ENCODE data around the gene C15orf62.

Gene C15orf62

DNA sequence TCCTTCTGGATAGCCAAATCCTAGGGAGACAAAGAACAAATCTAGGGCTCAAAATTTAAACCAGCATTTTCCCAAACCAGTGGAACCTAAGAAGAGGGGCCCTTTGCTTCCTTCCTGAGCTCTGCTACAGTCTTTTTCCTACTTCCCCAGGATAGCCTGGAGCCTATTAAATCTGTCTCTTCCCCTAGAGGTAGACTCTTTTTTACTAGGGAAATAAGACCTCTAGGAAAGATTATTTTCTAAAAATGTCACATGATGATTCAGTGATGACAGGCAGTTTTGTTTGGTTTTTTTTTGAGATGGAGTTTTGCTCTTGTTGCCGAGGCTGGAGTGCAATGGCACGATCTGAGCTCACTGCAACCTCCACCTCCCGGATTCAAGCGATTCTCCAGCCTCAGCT is 33.2 kb upstream of the C15orf62 start:
- POLR2A ChIA-PET, result no interaction called here
- H3K4me3 ChIP-seq (ENCODE audit: low read depth, low read length), result no peak overlapping the region
- TF ChIP-seq, protein P1, sequence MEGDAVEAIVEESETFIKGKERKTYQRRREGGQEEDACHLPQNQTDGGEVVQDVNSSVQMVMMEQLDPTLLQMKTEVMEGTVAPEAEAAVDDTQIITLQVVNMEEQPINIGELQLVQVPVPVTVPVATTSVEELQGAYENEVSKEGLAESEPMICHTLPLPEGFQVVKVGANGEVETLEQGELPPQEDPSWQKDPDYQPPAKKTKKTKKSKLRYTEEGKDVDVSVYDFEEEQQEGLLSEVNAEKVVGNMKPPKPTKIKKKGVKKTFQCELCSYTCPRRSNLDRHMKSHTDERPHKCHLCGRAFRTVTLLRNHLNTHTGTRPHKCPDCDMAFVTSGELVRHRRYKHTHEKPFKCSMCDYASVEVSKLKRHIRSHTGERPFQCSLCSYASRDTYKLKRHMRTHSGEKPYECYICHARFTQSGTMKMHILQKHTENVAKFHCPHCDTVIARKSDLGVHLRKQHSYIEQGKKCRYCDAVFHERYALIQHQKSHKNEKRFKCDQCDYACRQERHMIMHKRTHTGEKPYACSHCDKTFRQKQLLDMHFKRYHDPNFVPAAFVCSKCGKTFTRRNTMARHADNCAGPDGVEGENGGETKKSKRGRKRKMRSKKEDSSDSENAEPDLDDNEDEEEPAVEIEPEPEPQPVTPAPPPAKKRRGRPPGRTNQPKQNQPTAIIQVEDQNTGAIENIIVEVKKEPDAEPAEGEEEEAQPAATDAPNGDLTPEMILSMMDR (IDR thresholded peaks at IDR 0.05; ENCODE audit: insufficient read depth, low read length, missing control alignments), result no peak
- CTCF ChIA-PET, result interaction anchor here (0.6 to 2.7 kb wide), 7 partner anchors 8 to 158 kb away, joined by 3 to 7 read pairs (median 3); partner anchors contain the start of gene VPS18
- DNase-seq (ENCODE audit: low read depth, low spot score), result no peak

GRCh38 chr15:40737048-40737447 is 32.7 kb upstream of the C15orf62 start:
- no peak for DNase-seq (ENCODE audit: low read depth, low spot score)
- TF ChIP-seq, protein P1 (IDR thresholded peaks at IDR 0.05; ENCODE audit: insufficient read depth, low read length, missing control alignments), result no peak
- ChIA-PET CTCF (interaction anchor here (0.6 to 2.7 kb wide), 6 partner anchors 7 to 157 kb away, joined by 3 to 7 read pairs (median 4); partner anchors contain the start of gene VPS18), POLR2A (no interaction called here)
- H3K4me3 ChIP-seq (ENCODE audit: low read depth, low read length), result no peak overlapping the region

DNA sequence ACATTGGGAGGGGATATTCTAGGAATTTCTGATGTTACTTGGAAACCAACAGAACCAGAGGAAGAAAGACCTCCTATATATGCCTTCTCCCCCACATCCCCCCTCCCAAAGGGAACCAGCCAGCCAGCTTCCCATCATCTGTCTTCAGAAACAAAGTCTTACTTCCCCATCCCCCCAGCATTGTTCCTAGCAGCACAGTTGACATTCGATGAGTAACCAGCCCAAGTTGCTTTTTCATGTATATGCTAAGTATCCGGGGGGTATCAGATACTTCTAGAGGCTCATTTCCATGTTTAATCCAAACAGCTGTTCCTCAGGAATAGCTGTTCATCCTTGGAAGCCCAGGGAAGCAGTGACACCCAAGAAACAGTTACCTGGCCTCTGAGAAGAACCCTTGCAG is 30.7 kb upstream of the C15orf62 start:
- DNase-seq (ENCODE audit: low read depth, low spot score), result no peak
- TF ChIP-seq, protein P1 (IDR thresholded peaks at IDR 0.05; ENCODE audit: insufficient read depth, low read length, missing control alignments), result no peak
- ChIA-PET POLR2A (no interaction called here), CTCF (interaction anchor here (0.8 to 1.1 kb wide), 3 partner anchors 8 to 155 kb away, joined by 3 read pairs; partner anchors contain the start of gene VPS18)
- no peak overlapping the region for H3K4me3 ChIP-seq (ENCODE audit: low read depth, low read length)

GRCh38 chr15:40739854-40740253 is 29.9 kb upstream of the C15orf62 start:
- no peak for DNase-seq (ENCODE audit: low read depth, low spot score)
- no peak overlapping the region for H3K4me3 ChIP-seq (ENCODE audit: low read depth, low read length)
- ChIA-PET CTCF (interaction anchor here (0.8 kb wide), 1 partner anchor 155 kb away, joined by 3 read pairs; the partner anchor contains the start of gene VPS18), POLR2A (no interaction called here)
- TF ChIP-seq, protein P1 (IDR thresholded peaks at IDR 0.05; ENCODE audit: insufficient read depth, low read length, missing control alignments), result no peak

DNA sequence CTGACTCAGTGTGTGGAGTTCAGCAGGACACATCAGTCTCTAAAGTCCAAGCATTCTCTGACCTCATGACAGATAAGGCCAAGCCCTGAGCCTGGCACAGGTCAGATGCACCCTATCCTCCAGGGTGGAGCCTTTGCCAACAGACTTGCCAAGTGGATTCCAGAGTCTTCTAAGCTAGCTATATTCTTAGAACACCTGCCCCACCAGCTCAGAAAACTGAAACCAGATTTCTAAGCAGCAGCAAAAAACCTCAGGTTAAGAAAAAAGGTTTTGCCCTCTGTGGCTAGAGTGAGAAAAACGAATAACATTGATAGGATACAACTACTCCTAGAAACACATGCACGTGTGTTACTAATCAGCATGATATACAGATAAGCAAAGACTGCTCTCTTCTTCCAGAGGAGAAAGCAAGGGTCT is 26.3 kb upstream of the C15orf62 start:
- POLR2A ChIA-PET, result no interaction called here
- TF ChIP-seq, protein P1 (IDR thresholded peaks at IDR 0.05; ENCODE audit: insufficient read depth, low read length, missing control alignments), result no peak
- CTCF ChIA-PET, result interaction anchor here (0.9 to 5.6 kb wide), 7 partner anchors 7 to 151 kb away, joined by 3 to 37 read pairs (median 5); partner anchors contain the start of gene VPS18
- DNase-seq (ENCODE audit: low read depth, low spot score), result no peak
- no peak overlapping the region for H3K4me3 ChIP-seq (ENCODE audit: low read depth, low read length)

DNA sequence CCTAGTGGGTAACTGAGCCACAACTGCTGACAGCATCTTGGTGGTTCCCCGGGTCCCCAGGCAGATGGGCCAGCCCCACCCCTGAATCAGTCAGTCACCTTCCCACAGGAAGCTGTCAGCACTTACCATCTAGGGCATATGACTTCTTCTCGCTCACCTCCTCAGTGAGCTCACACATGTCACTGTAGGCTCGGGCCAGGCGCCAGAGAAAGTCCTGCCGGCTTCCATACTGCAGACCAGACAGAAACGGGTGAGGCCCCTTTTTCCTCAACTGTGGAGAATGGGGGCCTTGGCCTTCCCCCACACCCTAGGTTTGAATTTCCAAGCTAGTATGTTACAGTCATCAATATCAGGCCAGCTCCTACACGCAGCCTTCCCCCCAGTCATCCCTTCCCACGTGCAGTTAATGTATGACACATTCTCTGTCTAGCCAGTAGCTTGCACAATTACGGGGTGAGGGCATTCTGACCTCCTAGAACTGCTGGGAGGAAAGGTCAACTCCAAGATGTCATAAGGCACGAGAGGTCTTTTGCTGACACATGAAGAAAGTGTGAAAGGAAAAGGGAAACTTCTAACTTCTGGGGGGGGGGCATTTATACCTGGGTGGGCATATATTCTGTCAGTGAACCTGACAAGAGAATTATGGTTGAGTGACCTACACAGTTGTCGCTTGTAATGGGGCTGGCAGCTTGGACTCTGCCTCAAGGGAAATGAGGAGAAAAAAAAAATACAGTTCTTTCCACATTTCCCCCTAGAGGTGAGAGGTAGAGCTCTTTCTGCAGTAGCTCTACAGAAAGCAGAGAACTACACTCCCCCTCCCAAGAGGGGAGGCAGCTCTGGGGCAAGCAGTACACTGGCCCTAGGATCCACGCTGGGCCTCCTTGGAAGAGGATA is 25.6 kb upstream of the C15orf62 start:
- DNase-seq (ENCODE audit: low read depth, low spot score), result no peak
- ChIA-PET POLR2A (no interaction called here), CTCF (interaction anchor here (0.9 to 5.6 kb wide), 9 partner anchors 8 to 151 kb away, joined by 3 to 37 read pairs (median 5); partner anchors contain the start of genes RMDN3 and VPS18)
- no peak overlapping the region for H3K4me3 ChIP-seq (ENCODE audit: low read depth, low read length)
- TF ChIP-seq, protein P1 (IDR thresholded peaks at IDR 0.05; ENCODE audit: insufficient read depth, low read length, missing control alignments), result no peak

Measured in AG04449 (cell line).